H1 (cell line): ENCODE results near the gene MRM2.

Experiments
- CHD2 ChIP-seq: IDR thresholded peaks from 2 replicates; pipeline ENCODE4 v1.6.1; 2012; ENCODE audit warnings: low read length, improper control_type of control experiment
- EGR1 ChIP-seq: IDR thresholded peaks from 2 replicates; pipeline ENCODE4 v1.6.1; 2011; ENCODE audit warnings: low read depth, low read length, borderline replicate concordance
- EP300 ChIP-seq, 2 experiments: IDR thresholded peaks; 1 replicate in 1 of 2; 2 replicates in 1 of 2; pipeline ENCODE4 v1.6.1; 2011 to 2012; ENCODE audit warnings: low read depth in 2 of 2, low read length in 2 of 2, mild to moderate bottlenecking in 2 of 2, borderline replicate concordance in 1 of 2, inconsistent platforms in 1 of 2, moderate library complexity in 1 of 2
- HDAC6 ChIP-seq: IDR thresholded peaks from one replicate; pipeline ENCODE4 v1.7.1; 2012; ENCODE audit warnings: low read depth, mild to moderate bottlenecking, inconsistent platforms, low read length, moderate library complexity
- KDM5A ChIP-seq: fragments of 200-600 bp; IDR thresholded peaks from 2 replicates; pipeline ENCODE4 v1.7.1; 2012; ENCODE audit warnings: mild to moderate bottlenecking, low read length, inconsistent platforms, mixed read lengths
- RAD21 ChIP-seq, 2 experiments: IDR thresholded peaks in 1 of 2; conservative IDR thresholded peaks in 1 of 2; 2 replicates each; pipeline ENCODE4 v1.6.1; 2011; ENCODE audit warnings: low read depth in 2 of 2, low read length in 2 of 2, improper control_type of control experiment in 1 of 2, inconsistent platforms in 1 of 2, mild to moderate bottlenecking in 1 of 2, moderate library complexity in 1 of 2
- SIN3A ChIP-seq, 2 experiments: IDR thresholded peaks in 1 of 2; conservative IDR thresholded peaks in 1 of 2; 2 replicates each; pipeline ENCODE4 v1.6.1; 2011 to 2012; ENCODE audit warnings: low read length in 2 of 2, improper control_type of control experiment in 1 of 2, low read depth in 1 of 2, mild to moderate bottlenecking in 1 of 2
- SUZ12 ChIP-seq: fragments of 200-600 bp; sonication (generic); IDR thresholded peaks from 2 replicates; pipeline ENCODE4 v1.6.1; 2012; ENCODE audit warnings: mild to moderate bottlenecking, inconsistent platforms, low read length, moderate library complexity, mixed read lengths
- TAF7 ChIP-seq: optimal IDR thresholded peaks from 2 replicates; pipeline ENCODE3; 2011; ENCODE audit warnings: low read depth, mild to moderate bottlenecking, inconsistent platforms, low read length, moderate library complexity, borderline replicate concordance
- TCF12 ChIP-seq: IDR thresholded peaks from 2 replicates; pipeline ENCODE4 v1.6.1; 2011; ENCODE audit warnings: low read depth, mild to moderate bottlenecking, low read length
- TF ChIP-seq, protein P1 (sequence below), 3 experiments: IDR thresholded peaks; 1 replicate in 2 of 3; 2 replicates in 1 of 3; pipeline versions ENCODE4 v1.5.1 to v1.6.1; 2011; ENCODE audit warnings: low read length in 3 of 3, mild to moderate bottlenecking in 3 of 3, inconsistent platforms in 2 of 3, low read depth in 1 of 3, moderate library complexity in 1 of 3; ENCODE audit not compliant: insufficient read depth in 1 of 3; ENCODE audit errors: control extremely low read depth in 1 of 3

DNA sequence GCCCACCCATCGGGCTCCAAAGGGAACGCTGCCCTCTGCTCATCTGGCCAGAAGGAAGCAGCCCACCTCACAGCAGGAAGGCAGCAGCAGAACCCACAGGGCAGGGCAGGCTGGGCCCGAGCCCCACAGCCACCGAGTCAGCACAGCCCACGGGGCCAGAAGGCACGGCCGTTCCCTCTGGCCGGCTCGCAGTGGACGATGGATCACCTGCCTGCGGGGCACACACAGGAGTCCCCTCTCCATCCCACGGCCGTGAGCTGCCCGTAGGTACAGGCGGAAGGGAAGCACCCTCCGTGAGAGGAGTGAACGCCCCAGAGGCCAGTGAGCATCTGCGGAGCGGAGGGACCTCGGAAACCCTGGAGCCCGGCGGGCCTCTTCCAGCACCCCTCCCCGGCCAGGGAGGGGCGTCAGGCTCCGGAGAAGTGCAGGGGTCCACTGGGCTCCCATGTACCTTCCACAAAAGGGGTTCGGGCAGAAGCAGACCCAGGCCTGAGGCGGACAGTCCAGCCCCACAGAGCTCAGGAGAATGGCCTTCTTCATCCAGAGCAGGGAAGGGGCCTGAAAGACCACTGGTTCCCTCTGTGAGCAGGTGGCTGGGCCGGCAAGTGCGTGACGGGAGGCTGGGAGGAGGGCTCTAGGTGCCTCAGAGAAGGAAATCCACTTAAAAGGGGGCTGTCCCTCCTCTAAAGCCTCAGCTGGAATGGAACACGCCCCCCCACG lies 11.7 kb upstream of the MRM2 start:
- TF ChIP-seq, protein P1, sequence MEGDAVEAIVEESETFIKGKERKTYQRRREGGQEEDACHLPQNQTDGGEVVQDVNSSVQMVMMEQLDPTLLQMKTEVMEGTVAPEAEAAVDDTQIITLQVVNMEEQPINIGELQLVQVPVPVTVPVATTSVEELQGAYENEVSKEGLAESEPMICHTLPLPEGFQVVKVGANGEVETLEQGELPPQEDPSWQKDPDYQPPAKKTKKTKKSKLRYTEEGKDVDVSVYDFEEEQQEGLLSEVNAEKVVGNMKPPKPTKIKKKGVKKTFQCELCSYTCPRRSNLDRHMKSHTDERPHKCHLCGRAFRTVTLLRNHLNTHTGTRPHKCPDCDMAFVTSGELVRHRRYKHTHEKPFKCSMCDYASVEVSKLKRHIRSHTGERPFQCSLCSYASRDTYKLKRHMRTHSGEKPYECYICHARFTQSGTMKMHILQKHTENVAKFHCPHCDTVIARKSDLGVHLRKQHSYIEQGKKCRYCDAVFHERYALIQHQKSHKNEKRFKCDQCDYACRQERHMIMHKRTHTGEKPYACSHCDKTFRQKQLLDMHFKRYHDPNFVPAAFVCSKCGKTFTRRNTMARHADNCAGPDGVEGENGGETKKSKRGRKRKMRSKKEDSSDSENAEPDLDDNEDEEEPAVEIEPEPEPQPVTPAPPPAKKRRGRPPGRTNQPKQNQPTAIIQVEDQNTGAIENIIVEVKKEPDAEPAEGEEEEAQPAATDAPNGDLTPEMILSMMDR (IDR thresholded peaks at IDR 0.05; ENCODE audit: control extremely low read depth in 1 of 3, insufficient read depth in 1 of 3, low read depth in 1 of 3, low read length in 3 of 3), result no peak
- no peak for TF ChIP-seq TCF12
- no peak for TF ChIP-seq TAF7
- TF ChIP-seq CHD2, result no peak
- no peak for TF ChIP-seq HDAC6
- TF ChIP-seq EP300 (IDR thresholded peaks at IDR 0.05; ENCODE audit: borderline replicate concordance in 1 of 2, low read depth in 2 of 2, low read length in 2 of 2), result no peak
- no peak for TF ChIP-seq KDM5A
- TF ChIP-seq RAD21 (IDR thresholded peaks at IDR 0.05 in 1 of 2, conservative IDR thresholded peaks at IDR 0.05 in 1 of 2; ENCODE audit: low read depth in 2 of 2, low read length in 2 of 2), result no peak
- TF ChIP-seq EGR1, result no peak
- TF ChIP-seq SUZ12, result no peak
- TF ChIP-seq SIN3A (conservative IDR thresholded peaks at IDR 0.05 in 1 of 2, IDR thresholded peaks at IDR 0.05 in 1 of 2; ENCODE audit: low read depth in 1 of 2, low read length in 2 of 2), result no peak
